Activated CD8-positive, alpha-beta memory T cell treated with anti-CD3 and anti-CD28 coated beads for 4 hours (primary cell): Measurements from ENCODE around the gene FBXO34.

Experiments
- DNase-seq, 2 donors: peaks; one replicate each; pipeline ENCODE4 v3.0.0-alpha.2; 2020; ENCODE audit warnings: low read depth in 2 of 2

The FBXO34 gene

DNA sequence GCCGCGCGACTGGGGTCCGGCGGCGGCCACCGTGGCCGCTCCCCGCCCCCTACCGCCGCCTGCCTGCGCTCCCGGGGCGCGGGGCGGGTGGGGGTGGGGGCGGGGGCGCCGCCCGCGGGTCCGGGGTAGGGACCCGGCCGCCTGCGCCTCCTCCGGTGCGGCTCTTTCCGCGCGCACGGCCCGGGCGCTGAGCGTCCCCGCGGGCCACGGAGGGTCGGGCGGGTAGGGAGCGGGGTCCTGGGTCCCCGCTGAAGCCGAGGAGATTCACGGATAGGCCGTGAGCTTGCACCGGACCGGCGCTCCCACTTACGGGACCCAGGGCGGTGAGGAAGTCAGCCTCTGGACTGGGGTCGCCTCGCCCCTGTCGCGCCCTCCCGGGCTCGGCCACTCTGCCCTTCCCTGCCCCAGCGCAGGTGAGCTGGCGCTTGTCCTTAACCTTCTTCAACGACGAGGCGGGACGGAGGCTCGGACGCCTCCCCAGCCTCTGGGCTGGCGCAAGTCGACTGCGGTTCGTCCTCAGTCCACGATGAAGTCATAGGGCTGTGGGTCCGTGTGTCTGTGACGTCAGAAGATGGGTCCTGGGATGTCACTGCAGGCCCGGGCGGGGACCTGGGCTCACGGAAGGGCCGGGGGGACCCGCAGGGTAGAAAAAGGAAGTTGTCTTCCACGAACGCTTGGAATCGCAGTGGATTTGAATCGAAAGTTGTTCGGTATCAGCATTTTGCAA is 514 bp downstream of the FBXO34 start:
- peak; percentile 16 to 28 for DNase-seq

DNA sequence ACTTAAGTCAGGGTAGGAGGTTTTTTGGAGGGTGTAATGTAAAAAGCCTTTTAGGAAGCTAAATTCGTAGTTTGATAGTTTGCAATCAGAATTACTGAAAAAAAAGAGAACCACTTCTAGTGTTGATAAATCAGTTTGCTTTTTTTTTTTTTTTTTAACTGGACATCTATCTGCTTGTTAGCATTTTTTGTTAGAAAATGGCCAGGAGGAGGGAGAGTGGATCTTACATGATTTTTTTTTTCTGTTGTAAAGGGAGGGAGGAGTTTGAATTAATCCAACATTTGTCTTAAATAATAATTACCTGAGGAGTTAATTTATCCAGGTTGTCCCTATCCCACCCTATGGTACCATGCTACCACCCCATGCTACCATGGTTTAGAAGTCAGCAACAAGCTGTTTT is 1.2 kb downstream of the FBXO34 start:
- DNase-seq: no peak

DNA sequence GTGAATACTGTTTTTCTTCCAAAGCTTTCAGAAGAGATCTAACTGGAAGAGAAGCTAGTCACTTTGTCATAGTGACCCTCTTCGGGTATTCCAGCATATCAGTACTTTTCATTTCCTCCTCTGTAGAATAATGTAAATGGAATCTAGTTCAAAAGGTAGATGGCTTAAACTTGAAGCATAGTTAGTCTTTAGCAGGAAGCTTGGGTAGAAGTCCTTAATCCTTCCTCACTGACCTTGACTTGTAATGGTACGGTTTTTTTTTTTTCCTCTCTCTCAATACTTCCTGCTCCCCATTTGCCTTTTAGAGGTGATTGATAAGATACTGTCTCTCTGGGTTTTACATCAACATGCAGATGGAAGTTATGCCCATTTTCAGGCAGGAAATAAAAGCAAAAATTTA is 1.7 kb downstream of the FBXO34 start:
- DNase-seq: no peak

DNA sequence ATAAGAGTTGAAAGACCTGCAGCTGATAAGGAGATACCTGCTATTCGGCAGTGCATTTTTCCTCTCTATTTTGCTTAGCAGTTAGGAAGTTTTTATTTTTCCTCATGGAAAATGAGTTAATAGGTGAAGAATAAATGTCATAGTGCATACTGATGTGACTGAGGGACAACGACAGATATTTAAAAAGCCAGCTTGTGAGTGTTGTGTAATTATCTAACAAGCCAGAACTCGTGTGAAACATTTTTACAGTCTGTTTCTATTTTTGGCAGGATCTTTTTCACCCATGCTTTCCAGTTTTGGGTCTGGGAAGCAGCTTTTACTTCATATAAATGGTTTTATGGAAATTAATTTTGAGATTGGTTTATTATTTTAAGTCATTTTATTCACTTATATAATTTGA is 2.9 kb downstream of the FBXO34 start:
- DNase-seq: no peak

DNA sequence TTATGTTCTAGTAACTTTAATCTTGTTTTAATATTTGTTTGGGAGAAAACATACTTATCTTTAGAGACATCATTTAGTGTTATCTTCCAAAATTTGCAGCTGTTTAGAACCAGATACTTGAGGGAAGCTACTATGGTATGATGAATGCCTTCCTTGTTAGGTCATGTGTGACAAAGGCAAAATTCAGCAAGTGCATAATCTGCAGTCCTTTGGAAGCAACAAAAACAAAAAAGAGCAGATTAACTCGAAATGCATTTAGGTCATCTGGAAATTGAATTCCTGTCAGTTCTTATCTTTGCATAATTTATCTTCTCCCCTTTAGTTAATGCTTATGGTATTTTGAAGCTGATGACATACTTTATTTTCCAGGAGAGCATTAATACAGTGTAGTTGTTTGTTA is 3.5 kb downstream of the FBXO34 start:
- DNase-seq: no peak

DNA sequence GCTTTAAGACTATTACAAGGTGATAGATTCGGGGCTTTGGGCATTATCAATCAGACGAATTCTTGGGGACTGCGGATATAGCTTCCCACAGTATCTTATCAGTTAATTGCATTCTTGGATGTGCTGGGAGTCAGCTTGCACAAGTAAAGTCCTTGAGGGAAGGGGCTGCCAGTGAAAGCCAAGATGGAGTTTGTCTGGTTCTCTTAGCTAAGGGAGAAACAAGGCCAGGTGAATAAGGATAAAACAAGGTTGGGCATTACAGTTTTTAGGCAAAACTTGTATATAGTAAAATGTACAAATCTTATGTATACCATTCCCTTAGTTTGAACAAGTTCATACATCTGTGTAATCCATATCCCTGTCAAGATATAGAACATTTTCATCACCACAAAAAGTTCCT is 5.5 kb downstream of the FBXO34 start:
- no peak for DNase-seq

DNA sequence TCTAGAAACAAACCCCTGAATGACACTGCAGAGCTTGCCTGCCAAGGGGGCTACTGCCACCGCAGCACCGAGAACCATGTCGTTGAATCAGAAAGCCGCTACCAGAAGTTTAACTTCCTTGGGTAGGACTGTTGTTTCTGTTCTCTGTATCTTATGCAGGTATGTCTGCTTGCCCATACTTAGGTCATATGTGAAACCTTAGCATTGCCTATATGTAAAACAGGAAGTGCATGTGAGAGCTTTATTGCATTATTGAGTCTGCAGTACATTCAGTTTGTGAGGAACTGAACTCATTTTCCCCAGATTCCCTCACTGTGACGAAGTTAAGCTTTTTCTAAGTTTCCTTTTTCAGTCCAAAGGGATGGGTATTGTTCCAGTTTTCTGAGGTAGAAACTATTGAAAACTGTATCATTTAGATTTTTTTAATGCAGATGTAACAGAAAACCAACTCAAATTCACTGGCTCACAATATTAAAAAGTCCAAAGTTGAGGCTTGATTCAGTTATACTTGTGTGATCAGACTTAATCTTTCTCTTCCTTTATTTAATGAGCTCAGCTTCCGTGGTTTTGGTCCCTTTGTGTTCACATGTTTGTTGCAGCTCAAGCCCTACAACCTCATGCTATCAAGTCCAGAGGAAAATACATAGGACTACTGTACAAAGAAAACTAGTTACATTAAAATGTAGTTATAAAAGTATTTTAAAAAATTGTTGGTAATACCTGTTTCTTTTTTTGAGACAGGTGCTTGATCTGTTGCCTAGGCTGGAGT is 6.9 kb downstream of the FBXO34 start:
- DNase-seq: no peak

DNA sequence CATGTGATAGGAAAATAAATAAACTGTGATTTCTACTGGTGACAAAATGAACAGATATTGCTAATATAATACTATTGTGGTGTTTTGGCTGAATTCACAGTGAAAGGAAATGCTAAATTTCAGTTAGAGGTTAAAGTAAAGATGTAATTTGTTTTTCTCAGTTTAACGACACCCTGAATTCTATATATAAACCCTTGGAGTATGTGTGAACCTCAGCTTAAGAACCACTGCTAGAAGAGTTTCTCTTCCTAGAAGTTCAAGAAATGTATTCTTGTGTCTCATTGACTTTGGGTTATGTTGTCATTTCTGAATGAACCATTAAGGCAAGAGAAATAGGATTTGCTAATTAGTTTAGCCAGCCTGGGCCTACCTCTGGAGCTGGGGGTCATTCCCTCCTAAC is 8.2 kb downstream of the FBXO34 start:
- no peak for DNase-seq

DNA sequence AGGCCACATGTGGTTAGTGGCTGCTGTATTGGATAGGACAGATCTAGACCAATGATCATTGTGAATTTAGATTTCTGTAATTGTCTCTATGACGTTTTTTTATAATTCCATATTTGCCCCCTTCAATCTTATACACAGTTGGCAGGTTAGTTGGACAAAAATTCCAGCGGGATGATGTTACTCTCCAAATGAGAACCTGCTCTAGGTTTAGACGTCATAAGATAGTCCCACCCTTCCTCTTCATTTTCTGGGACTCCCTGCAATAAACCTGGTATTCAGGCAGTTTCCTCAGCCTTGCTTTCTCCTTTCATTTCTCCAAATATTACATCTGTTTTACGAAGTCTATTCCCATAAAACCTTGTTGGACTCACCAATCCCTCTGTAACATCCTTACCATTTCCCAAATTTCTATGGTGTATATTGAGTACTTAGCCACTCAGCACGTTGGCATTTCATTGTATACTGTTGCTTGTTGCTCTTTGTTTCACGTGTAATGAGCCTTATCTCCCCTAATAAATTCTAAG is 10.2 kb downstream of the FBXO34 start:
- no peak for DNase-seq

DNA sequence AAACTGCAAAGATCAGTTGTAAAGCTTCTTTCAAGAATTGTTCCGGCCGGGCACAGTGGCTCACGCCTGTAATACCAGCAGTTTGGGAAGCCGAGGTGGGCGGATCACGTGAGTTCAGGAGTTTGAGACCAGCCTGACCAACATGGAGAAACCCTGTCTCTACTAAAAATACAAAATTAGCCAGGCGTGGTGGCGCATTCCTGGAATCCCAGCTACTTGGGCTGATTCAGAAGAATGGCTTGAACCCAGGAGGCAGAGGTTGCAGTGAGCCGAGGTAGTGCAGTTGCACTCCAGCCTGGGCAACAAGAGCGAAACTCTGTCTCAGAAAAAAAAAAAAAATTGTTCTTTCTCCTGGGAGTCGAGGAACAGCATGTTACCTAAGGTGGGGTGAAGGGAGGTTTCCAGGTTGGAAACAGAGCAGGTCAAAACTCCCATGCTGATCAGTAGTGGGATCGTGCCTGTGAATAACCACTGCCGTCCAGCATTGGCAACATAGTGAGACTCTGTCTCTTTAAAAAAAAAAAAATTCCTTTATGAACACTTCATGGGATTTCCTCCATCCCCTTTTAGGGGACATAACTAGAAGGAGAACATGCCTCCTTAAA is 13.9 kb downstream of the FBXO34 start:
- DNase-seq: no peak

DNA sequence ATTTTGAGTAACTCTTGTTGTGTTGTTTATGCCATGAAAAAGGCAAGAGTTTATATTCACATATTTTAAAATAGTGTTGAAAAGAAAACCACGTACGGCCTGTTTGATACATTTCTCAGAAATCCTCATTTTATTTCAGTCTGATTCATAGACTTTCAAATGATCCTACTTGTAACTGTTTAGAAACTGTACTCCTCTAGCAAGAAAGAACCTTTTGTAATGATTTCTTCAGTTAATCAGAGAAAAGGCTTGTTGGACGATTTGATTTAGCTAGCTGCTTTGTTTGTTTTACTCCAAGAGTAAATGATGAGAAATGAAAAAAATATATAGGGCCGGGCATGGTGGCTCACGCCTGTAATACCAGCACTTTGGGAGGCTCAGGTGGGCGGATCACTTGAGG is 17.2 kb downstream of the FBXO34 start:
- DNase-seq: no peak

DNA sequence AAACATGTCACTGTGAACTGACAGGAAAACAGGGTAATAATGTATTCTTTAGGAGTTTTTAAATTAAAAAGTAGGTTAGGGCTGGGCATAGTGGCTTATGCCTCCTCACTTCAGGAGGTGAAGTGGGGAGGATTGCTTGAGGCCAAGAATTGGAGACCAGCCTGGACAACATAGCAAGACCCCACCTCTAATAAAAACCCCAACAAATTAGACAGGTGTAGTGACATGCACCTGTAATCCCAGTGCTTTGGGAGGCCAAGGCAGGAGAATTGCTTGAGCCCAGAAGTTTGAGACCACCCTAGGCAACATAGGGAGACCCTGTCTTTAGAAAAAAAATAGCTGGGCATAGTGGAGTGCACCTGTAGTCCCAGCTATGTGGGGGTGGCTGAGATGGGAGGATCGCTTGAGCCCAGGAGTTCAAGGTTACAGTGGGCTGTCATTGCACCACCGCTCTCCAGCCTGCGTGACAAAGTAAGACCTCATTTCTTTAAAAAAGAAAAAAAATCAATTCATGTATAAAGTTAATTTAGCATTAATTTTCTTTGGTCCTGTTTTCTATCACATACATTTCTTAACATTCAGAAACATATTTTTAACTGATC is 20.4 kb downstream of the FBXO34 start:
- no peak for DNase-seq

DNA sequence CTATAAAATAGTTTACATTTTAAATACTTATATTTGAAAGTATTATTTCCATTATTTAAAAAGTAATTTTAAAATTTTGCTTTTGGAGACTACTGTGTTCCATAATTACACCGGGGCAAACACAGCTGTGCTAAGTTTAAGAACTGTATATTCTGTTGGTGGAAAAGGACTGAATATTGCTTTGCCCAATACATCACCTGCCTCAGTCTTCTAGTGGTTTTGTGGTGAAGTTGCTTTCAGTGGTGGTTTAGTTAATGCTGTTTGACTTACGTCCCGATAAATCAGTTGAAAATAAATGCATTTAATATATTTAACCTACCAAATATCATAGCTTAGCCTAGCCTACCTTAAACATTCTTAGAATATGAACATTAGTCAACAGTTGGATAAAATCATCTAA is 23.4 kb downstream of the FBXO34 start:
- DNase-seq: no peak

DNA sequence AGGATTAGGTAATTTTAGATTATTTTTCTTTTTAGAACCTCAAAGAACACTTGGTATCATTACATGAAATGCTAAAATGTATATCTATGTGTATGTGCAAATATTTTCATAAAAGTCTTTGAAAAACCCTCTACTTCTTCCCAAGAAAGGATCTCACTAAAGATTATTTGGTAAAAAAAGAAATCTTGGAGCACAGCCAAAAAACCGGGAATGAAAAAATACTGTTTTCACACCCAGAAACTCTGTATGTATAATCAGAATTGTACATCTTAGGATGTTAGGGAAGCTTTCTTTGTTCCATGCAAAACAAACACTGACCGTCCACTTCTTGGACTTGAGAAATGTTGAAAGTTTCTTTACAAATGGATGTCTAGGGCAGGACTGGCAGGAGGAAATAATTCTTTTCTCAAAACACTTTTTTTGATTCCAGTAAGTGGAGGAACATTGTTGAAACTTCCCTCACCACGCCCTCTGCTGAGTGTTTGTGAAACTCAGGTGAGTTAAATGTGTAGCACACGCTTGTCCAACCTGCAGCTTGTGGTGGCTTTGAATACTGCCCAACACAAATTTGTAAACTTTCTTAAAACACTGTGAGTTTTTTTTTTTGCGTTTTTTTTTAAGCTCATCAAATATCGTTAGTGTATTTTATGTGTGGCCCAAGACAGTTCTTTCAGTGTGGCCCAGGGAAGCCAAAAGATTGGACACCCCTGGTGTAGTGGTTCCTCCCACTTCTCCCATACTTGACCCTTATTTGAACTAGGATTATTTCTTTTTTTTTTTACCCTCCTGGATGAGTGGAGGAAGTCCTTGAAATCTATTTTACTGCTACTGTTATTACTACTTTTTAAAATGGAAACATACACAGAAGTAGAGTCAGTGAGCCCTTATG is 26.6 kb downstream of the FBXO34 start:
- DNase-seq: no peak

DNA sequence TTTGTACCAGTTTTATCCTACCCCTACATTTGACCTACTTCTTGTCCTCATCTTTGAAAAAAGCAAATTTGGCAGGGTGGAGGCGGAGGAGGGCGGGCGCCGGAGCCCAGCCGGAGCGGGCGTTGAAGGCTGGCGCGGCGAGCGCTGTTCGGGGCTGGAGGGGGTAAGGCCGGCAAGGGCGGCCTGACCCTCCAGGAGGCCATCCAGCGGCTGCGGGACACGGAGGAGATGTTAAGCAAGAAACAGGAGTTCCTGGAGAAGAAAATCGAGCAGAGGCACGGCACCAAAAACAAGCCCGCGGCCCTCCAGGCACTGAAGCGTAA is 27.2 kb downstream of the FBXO34 start:
- no peak for DNase-seq

DNA sequence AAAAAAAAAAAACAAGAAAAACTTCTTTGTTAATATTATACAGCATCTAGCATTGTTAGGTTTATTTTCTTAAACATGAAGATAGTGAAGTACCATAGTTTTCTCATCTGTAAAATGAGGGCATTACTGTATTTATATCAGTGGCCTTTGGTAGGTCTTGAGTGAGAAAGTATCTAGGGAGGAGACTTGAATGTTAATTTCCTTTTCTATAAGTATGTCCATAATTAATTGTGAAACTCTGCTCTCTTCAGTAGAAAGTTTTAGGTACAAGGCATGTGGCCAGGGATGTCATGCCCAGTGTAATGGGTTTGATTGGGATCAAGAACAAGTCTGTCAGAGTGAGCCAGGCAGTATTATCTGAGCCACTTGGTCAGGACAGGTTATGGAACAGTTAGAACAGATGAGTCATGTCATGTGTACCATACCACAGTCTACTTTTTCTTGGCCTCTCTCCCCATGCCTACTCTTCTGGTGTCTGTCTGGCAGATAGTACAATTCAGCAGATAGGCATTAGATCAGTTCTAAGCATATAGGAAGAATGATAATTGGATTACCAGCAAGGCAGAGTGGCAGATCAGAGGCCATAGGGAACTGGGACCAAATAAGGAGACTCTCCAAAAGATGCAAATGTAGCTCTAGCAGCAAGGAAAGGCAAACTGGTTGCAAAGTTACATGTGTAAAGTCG is 30.4 kb downstream of the FBXO34 start:
- no peak for DNase-seq

DNA sequence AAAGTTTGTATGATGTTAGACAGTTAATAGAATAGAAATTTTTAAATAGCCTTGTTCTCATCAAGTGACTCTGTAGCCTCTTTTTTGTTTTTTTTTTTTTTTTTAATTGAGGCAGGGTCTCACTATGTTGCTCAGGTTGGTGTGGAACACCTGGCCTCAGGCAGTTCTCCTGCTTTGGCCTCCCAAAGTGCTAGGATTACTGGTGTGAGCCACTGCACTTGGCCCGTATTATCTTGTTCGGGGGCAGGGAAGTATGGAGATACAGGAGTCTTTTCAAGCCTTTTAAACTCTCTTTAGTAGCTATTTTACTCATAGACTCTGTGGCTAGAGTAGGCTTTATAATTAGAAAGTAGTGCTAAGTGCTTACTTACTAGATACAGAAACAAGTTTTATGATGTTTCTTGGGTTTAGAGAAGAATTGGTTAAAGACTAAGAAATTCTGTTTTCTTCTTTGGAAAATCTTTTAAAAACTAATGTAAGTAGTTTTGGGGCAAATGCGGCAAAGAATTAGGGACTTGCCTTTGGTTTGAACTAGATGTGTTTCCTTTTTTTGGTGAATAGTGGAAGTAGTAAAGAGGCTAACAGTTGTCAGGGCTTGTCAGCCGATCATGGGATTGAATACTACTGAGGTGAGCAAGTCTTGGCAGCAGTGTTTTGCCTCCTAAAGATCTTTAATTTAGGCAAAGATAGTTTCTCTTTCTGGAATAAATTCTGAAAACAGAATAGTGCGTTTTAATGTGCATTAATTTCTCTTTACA is 31.3 kb downstream of the FBXO34 start:
- DNase-seq: no peak

DNA sequence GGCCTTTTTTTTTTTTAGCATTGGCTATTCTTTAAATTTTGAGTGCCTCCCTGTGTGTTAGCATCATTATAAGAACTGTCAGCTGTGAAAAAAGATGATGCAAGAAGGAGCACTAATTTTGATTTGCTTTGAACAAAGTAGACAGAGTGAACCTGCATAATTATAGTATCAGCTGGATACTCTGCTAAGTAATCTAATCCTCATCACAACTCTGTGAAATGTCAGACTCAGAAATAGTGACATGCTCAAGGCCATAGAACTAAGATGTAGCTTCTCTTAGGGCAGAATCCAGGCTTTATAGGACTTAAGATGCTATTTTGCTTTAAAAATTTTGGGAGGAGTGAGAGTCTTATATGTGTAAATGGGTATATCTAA is 31.9 kb downstream of the FBXO34 start:
- no peak for DNase-seq

DNA sequence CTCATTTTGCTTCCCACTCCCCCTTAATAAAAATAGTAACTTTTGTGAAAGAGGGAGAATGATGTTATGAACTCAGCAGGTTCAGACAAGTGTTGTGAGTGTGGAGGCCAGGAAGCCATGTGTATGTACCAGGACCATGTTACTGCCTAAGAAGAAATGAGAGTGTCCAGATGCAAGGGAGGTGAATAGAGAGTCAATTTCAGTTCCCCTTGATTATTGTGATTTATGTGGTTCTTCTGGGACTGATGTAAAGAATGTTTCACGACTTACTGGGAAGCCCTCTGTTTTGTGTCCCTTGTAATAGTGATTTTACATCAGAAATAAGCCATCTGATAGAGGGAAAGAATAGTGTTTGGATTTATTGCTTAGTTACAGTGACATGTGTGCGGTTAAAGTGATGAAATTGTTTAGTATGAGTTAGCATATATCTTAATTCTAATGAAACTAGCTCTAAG is 32.5 kb downstream of the FBXO34 start:
- DNase-seq: no peak

DNA sequence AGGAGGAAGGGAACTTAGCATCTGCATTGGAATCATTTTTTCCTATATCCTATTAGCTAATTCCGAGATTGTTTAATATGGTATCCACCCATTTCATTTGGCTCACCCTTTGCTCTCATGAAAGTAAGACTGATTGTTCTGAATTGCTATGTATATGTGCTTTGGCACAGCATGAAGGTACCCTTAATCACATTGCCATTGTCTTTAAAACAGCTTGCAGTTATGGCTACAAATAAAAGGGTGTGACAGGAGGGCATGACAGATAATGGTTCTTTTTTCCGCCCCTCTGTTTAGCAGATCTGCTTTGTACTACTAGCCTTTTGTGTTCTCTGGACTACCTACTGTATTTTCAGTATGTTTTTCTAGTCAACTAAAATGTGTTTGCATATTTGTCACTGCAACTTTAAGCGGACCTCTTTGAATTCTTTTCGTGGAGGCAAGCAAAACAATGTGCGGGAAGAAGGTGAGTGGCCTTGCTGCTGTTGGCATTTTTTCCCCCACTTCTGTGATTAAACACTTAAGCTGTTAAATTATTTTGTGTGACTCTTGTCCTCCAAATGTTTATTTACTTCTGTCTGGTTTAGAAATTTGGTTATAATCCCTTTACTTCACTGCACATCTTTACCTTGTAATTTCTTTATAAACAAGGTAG is 35.8 kb downstream of the FBXO34 start:
- no peak for DNase-seq
